OCI-LY3 (cell line): ENCODE results near the gene SETBP1.

ENCODE experiments used
- CTCF ChIP-seq: fragments of 200-600, 300-600 bp; sonication (generic); IDR thresholded peaks from 2 replicates; pipeline ENCODE4 v1.5.1; 2014; ENCODE audit warnings: antibody characterized with exemption, low read length, low read depth
- EZH2phosphoT487 ChIP-seq: fragments of 200-600 bp; shearing (Covaris generic); IDR thresholded peaks from 2 replicates; pipeline ENCODE4 v1.6.1; 2018; ENCODE audit warnings: antibody characterized with exemption, mixed run types, low read depth

DNA sequence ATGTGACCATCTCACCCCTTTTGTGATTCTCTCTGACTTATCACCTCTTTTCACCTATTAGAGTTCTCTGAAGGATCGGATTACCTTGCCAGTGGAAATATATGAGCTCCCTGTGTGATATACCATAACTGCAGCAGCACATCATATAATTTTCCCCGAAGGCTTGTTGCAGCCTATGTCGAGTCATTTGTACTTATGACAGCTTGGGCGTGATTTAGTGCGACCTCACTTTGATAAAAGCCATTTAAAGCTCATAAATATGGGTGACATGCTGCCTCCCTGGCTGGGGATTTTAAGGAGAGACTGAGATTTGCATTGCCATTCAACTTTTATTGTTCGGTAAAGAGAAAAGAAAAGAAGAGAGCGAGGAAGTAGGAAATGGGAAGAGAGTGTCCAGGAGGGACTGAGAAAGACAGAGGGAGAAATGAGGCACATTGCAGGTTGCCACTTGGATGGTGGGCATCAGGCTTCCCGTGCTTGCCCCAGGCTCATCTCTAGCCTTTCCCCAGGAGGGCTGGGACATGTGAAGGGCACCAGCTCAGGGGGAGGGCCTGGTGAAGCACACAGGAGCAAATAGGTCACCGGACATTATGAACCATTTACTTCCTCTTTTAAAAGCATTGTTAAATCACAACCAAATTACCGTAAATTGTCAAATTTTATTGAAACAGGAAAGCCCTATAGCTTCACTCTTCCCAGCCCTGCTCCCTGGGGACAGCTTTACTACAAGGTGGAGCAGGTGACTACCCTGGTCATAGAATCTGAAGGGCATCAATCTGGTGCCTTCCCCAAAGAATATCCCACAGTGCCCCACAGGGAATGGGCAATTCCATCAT lies 161.3 kb downstream of the SETBP1 start:
- TF ChIP-seq CTCF, result no peak
- no peak for TF ChIP-seq EZH2phosphoT487
